ENCODE measurements around the gene COL4A1. TPM values are rescaled to one million over a fixed set of nuclear protein-coding genes. Genes with fewer than 3 reads are reported as not detected.

The COL4A1 gene
- polyA plus RNA-seq, 1 donor from 2014 or later, result not detected

DNA sequence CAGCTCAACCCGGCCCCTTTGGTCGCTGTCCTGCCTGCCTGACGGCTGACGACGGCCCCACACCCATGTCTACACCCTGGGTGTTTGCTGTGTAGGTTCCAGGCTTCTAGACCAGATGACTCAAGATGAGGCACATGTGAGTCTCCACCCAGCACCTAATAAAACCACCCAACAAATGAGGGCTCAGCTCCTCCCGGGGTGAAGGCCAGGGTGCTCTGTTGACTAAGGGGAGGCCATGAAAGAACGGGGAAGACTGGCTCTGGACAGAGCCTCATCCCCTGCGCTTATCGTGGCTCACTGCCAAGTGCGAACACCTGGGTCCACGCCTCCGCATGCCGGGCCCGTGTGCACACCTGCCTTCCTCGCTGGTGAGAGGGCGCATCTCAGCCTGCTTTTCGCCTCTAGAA, 39.7 kb upstream of the COL4A1 start:
- Mint-ChIP-seq H3K36me3 (peaks cover 2% of the 10 kb centered on the region), H3K27ac (no peak overlapping the region), H3K27me3 (peaks cover 4% of the 10 kb centered on the region), H3K4me3 (no peak overlapping the region), H3K9me3 (peaks cover 0 to 4% (median 0%) of the 10 kb centered on the region in 3 donors), H3K4me1 (peaks cover under 1 to 3% (median 3%) of the 10 kb centered on the region in 3 donors)

DNA sequence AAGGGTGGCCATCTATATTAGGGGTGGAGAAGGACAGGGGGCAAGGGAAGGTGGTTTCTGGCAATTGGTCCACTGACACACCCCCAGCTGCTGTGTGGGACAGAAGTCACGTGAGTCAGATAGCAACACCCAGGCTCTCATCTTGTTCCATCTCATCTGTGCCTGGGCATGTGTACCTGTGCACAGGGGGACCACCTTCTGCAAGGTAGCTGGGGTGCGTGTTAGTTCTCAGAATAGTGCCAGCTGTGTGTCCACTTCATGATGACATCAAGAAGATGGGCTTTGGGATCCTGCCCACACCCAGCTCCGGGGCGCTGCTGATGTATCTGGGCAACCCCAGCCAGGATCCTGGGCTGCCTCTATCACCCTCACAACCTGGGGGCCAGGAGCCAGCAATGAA, 38.7 kb upstream of the COL4A1 start:
- H3K4me3 Mint-ChIP-seq, result no peak overlapping the region
- no peak overlapping the region for H3K27ac Mint-ChIP-seq
- H3K27me3 Mint-ChIP-seq, result peaks cover 13% of the 10 kb centered on the region
- H3K9me3 Mint-ChIP-seq, result peaks cover 0 to 4% (median 0%) of the 10 kb centered on the region in 3 donors
- H3K36me3 Mint-ChIP-seq, result peaks cover 2% of the 10 kb centered on the region
- H3K4me1 Mint-ChIP-seq, result peaks cover 6 to 9% (median 7%) of the 10 kb centered on the region in 3 donors

DNA sequence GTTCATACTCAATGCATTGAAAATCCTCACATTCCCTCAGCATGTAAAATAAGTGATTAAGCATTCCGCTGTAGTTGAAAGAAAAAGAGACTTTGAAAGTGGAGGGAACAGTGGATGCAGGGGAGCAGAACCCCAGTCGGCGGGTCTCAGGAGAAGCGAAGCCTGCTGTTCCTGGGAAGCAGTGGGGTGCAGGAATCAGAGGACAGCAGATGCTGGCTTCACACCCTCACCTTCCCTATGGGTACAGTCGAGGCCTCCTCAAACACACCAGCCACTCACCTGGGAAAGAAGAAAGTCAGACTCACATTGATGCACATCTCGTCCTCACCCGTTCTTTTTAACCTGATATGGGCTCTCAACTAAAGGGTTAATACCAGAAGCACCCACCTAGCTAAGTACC, 38.3 kb upstream of the COL4A1 start:
- H3K27me3 Mint-ChIP-seq, result peaks cover 16% of the 10 kb centered on the region
- peaks cover 6 to 10% (median 7%) of the 10 kb centered on the region in 3 donors for H3K4me1 Mint-ChIP-seq
- H3K4me3 Mint-ChIP-seq, result no peak overlapping the region
- peaks cover 2% of the 10 kb centered on the region for H3K36me3 Mint-ChIP-seq
- H3K27ac Mint-ChIP-seq, result peak overlapping the region in 1 of 3 donors; percentile 6
- peaks cover 0 to 4% (median under 1%) of the 10 kb centered on the region in 3 donors for H3K9me3 Mint-ChIP-seq

DNA sequence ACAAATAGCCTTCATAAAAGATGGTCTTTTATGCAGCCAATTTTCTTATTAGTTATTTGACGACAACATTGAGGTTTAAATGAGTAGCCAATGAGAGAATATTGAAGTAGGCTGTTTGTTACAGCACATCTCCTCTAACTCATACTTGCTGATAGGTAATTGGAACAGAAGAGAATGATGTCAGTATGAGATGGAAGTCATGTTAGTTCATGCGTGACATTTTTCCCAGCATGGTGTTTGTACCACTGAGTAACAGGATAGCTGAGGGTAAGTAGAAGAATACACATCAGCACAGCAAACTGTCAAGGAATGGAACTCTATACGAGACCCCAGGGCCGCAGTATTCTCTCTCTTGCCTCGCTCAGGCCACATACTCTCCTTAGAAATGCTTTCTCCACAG, 37.4 kb upstream of the COL4A1 start:
- no peak overlapping the region for H3K27ac Mint-ChIP-seq
- peaks cover 22% of the 10 kb centered on the region for H3K27me3 Mint-ChIP-seq
- no peak overlapping the region for H3K4me3 Mint-ChIP-seq
- peaks cover 6 to 11% (median 7%) of the 10 kb centered on the region in 3 donors for H3K4me1 Mint-ChIP-seq
- H3K9me3 Mint-ChIP-seq, result peaks cover 0 to 4% (median 1%) of the 10 kb centered on the region in 3 donors
- H3K36me3 Mint-ChIP-seq, result peaks cover 2% of the 10 kb centered on the region

DNA sequence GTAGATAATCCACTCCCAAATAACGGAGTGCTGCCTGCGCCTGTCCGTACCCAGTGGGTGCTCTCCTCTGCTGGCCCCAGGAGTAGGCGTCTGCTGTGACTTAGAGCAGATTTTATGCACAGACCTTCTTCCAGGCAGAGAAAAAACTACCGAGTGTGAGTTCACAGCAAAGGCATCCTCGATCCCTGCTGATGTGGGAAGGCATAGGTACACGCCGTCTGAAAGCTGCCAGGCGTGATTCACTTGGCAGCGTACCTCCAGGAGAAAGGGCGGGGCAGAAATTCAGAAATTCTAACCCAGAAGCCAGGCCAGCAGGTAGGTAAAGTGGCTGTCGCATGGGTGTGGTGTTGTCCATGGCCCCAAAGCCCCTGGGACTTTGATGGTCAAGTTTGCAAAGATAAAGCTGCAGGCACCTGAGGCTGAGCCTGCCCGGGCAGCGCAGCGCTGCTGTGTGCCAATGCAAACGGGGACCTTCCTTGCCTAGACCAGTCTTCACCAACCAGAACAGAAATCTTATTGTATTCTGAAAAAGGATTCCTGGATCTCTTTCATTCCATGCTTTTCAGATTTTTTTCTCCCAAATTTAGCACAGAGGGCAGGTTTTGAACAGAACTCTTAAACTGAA, 36.4 kb upstream of the COL4A1 start:
- no peak overlapping the region for H3K4me3 Mint-ChIP-seq
- no peak overlapping the region for H3K27ac Mint-ChIP-seq
- peaks cover 6 to 11% (median 7%) of the 10 kb centered on the region in 3 donors for H3K4me1 Mint-ChIP-seq

DNA sequence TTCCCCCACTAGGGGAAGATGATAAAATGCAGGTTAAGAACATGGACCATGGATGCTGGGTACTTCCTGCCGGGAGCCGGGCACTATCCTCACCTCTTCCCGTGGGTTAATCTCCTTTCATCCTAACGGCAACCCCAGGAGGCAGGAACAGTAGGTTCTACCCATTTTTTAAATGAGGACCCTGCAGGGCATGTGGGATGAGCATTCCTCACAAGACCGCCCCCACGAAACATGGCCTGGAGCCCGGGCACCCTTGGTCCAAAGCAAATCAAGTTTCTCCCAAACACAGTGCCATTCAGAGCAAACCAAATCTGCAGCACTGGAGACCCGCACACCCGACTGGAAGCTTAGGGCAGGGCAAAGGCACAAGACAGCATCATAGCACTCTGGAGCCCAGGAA, 35.5 kb upstream of the COL4A1 start:
- Mint-ChIP-seq H3K4me3 (no peak overlapping the region), H3K4me1 (peaks cover 6 to 11% (median 7%) of the 10 kb centered on the region in 3 donors)

More for the DNA sequence above, 36.4 kb upstream of the COL4A1 start:
- peaks cover 0 to 4% (median 1%) of the 10 kb centered on the region in 3 donors for H3K9me3 Mint-ChIP-seq
- H3K36me3 Mint-ChIP-seq, result peaks cover 4% of the 10 kb centered on the region
- peaks cover 24% of the 10 kb centered on the region for H3K27me3 Mint-ChIP-seq

DNA sequence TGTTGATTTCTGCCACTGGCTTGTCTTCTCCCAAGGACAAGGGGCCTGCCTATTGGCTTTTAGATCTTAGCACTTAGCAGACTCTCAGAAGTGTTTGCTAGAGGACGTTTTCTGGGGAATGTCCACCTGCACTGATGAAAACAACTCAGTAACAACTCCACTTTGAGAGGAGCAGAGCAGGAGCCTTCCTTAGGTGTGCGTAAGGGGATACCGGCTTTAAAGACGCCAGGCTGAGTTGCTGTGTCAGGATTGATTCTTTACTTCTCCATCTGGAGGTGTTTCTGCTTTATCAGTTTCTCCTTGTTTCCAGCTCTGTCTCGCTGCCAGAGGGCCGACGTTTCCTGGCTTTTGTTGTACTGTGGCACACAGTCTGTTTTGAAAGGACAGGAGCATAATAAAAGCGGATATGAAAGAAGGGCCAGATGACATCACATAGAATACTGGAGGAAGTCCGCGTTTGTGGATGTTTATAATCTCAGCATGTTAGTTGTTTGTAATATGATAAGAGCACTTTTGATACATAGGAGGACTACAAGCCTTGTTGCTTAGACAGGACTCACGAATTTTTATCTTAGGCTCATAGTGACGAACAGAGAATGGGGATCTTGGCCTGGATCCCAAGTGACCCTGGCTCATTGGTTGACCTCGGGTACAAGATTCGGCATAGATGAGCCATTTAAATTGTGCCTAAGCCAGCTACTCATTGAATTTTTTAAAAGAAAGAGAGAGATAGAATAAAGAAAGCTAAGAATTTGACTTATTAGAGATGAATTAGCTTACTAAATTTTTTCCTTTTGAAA, 34.7 kb upstream of the COL4A1 start:
- Mint-ChIP-seq H3K27me3 (peaks cover 26% of the 10 kb centered on the region), H3K36me3 (peaks cover 5% of the 10 kb centered on the region), H3K4me1 (peaks cover 6 to 11% (median 7%) of the 10 kb centered on the region in 3 donors), H3K9me3 (peaks cover 0 to 4% (median 1%) of the 10 kb centered on the region in 3 donors), H3K27ac (peak overlapping the region in 1 of 3 donors; percentile 76), H3K4me3 (peak overlapping the region; percentile 3 to 74 (median 68))

More for the DNA sequence above, 35.5 kb upstream of the COL4A1 start:
- no peak overlapping the region for H3K27ac Mint-ChIP-seq
- peaks cover 0 to 4% (median 1%) of the 10 kb centered on the region in 3 donors for H3K9me3 Mint-ChIP-seq
- H3K27me3 Mint-ChIP-seq, result peaks cover 26% of the 10 kb centered on the region
- H3K36me3 Mint-ChIP-seq, result peaks cover 4% of the 10 kb centered on the region

DNA sequence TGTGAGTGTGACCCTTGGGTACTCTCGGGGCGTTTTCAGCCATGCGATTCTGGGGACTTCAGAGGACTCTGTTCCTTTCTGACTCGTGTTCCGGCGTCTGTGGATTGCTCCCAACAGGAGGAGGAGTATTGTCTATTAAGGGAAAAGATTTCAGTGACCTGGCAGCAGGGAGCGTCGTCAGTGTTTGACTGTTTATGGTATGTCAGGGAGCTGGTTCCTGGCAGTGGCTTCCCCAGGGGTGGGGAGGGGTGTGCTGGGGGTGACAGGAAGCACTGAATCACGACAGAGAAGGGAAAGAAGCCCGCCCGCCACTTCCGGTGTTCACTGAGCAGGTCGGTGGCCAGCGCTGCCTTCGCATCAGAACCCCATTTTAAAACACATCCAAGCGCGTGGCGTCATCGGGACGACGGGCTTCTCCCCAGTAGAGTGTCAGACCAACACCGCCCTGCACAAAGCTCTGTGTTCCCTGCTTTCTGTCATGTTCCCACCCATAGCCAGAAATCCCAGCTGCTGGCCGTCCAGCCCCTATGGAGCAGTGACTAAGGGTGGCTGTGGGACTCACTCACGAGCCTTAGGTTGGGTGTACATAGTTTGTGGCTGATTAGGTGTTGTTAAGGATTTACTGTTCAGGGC, 34.0 kb upstream of the COL4A1 start:
- H3K27me3 Mint-ChIP-seq, result peaks cover 26% of the 10 kb centered on the region
- peaks cover 5% of the 10 kb centered on the region for H3K36me3 Mint-ChIP-seq

DNA sequence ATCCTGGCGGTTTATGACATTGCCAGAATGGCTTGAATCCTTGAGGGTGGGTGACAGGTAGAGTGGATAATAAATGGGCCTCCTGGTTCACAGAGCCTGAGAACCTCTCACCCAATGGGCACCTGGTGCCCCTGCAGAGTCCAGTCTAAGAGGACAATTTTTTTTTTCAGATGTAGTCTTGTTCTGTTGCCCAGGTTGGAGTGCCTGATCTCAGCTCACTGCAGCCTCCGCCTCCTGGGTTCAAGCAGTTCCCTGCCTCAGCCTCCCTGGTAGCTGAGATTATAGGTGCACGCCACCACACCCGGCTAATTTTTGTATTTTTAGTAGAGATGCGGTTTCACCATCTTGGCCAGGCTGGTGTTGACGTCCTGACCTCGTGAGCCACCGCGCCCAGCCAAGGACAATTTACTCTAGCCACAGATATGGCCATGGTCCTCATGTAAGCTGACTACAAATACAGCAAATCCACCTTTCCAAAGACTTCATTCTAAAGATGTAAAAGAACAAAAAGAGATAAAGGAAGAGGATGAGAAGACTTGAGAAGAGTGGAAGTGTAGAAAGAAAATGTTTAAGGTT, 33.1 kb upstream of the COL4A1 start:
- H3K9me3 Mint-ChIP-seq, result peaks cover 1 to 5% (median 4%) of the 10 kb centered on the region in 3 donors

More for the DNA sequence above, 34.0 kb upstream of the COL4A1 start:
- Mint-ChIP-seq H3K4me3 (peak overlapping the region; percentile 3 to 71 (median 60)), H3K4me1 (peaks cover 6 to 11% (median 7%) of the 10 kb centered on the region in 3 donors), H3K9me3 (peaks cover 0 to 4% (median 1%) of the 10 kb centered on the region in 3 donors), H3K27ac (peak overlapping the region in 2 of 3 donors; percentile 53 to 76)

DNA sequence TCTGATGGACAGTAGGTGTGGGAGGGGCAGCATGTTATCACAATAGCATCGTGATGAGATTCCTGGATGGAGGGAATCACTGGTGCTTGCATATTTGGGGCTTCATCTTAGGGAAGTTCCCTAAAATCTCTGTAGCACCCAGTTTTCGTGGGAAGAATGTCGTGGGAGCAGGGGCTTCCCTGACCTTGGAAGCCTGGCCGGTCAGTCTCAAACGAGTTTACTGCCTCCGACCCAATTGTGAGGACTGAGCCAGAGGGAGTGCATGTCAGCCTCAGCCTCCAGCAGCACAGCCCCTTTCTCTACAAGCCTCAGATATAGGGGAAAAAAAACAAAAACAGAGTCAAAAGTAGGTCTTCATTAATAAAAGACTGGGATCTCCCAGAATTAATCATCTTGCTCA, 32.3 kb upstream of the COL4A1 start:
- Mint-ChIP-seq H3K36me3 (peaks cover 4% of the 10 kb centered on the region), H3K27me3 (peaks cover 26% of the 10 kb centered on the region), H3K4me1 (peaks cover 6 to 11% (median 7%) of the 10 kb centered on the region in 3 donors), H3K4me3 (no peak overlapping the region), H3K9me3 (peaks cover 1 to 12% (median 11%) of the 10 kb centered on the region in 3 donors), H3K27ac (peak overlapping the region in 1 of 3 donors; percentile 35)

More for the DNA sequence above, 33.1 kb upstream of the COL4A1 start:
- no peak overlapping the region for H3K27ac Mint-ChIP-seq
- H3K4me1 Mint-ChIP-seq, result peaks cover 6 to 11% (median 7%) of the 10 kb centered on the region in 3 donors
- peak overlapping the region in 1 of 4 donors; percentile 25 for H3K4me3 Mint-ChIP-seq
- H3K36me3 Mint-ChIP-seq, result peaks cover 5% of the 10 kb centered on the region
- H3K27me3 Mint-ChIP-seq, result peaks cover 26% of the 10 kb centered on the region

DNA sequence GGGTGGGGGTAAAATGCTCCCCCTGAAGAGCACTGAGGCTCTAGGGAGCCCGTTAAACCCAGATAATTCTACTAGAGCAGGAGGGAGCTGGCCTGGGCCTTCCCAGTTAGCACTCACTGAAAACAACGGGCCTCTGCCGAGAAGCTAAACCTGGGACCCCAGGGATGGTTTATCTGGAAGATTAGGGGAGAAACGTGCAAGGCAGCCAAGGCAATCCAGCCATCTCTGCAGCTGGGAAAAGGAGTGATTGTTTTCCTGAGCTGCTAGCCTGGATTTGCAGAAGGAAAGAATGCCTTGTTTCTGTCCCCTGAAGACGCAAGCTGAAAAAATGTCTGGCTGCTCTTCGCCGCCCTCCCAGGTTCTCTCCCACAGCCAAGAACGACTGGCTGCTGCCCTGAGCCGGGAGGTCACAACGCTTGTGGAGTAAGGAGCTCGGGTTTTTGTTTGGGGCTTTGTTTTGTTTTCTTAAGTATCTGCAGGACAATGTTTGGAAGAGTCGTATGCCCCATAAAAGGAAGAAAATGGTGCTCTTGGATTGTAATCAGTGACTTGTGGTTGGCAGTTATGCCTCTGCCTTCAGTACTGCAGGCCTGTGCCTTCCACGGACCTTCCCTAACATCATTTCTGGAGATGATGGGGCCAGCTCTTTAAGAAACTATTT, 31.6 kb upstream of the COL4A1 start:
- Mint-ChIP-seq H3K27ac (peak overlapping the region in 1 of 3 donors; percentile 24), H3K9me3 (peaks cover 1 to 12% (median 9%) of the 10 kb centered on the region in 3 donors), H3K27me3 (peaks cover 26% of the 10 kb centered on the region), H3K4me1 (peaks cover 6 to 11% (median 7%) of the 10 kb centered on the region in 3 donors), H3K36me3 (peaks cover 4% of the 10 kb centered on the region), H3K4me3 (no peak overlapping the region)

DNA sequence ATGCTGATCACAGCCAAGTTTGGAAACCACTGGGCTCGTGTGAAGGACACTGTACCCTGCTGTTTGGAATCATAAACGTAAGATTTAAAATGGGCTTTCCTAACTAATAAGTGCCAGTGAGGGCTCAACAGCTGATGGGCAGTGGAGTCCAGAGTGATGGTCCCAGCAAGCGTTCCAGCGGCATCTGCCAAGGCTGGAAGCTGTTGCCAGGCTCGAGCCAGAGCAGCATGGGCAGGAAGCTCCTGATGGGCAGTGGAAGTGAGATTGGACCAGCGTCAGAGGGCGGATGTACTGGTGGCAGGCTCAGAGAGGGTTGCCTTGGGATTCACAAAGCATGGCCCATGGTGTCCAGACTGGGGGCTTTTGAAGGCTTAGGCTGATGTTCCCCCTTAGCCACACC, 30.3 kb upstream of the COL4A1 start:
- Mint-ChIP-seq H3K27me3 (peaks cover 26% of the 10 kb centered on the region), H3K36me3 (peaks cover 6% of the 10 kb centered on the region), H3K9me3 (peaks cover 1 to 12% (median 9%) of the 10 kb centered on the region in 3 donors), H3K4me1 (peaks cover 6 to 11% (median 7%) of the 10 kb centered on the region in 3 donors), H3K4me3 (peak overlapping the region in 1 of 4 donors; percentile 27), H3K27ac (no peak overlapping the region)

DNA sequence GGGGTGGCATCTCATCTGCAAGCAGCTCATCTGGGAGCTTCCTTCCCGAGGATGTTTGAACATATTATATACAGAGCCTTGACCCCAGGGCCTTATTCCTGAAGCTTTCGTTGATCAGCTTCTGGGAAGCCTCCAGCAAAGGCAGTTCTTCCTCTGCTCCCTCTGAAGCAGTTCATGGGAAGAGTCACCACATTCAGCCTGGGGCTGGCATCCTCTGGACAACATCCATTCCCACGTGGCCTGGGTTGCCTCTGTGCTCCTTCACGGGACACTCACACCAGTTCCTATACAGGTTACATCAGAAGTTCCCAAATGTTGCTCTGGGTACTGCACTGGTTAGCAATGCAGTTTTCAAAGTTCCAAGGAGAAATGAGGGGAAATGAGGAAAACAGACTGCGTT, 29.7 kb upstream of the COL4A1 start:
- H3K36me3 Mint-ChIP-seq, result peaks cover 6% of the 10 kb centered on the region
- H3K27ac Mint-ChIP-seq, result no peak overlapping the region
- peaks cover 1 to 12% (median 9%) of the 10 kb centered on the region in 3 donors for H3K9me3 Mint-ChIP-seq
- H3K4me1 Mint-ChIP-seq, result peaks cover 3 to 11% (median 5%) of the 10 kb centered on the region in 3 donors
- H3K4me3 Mint-ChIP-seq, result no peak overlapping the region
- H3K27me3 Mint-ChIP-seq, result peaks cover 26% of the 10 kb centered on the region

DNA sequence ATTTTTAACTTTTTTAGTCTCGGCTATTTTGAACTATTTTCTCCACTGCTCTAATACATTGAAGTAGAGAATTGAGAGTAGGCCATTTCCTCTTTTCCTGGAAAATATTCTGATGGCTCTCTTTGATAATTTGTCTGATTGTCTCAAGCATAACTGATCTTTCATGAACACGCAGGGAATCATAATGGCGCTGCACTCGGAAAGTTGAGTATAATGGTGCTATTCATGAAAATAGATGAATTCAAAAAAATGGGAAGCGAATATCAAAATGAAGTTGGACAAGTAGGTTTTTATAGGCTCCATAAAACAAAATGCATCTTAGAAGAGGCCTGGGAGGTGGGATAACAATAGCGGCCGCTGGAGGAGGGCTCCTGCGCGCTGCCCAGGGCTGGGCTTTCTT, 29.2 kb upstream of the COL4A1 start:
- Mint-ChIP-seq H3K36me3 (peaks cover 6% of the 10 kb centered on the region), H3K27ac (no peak overlapping the region), H3K4me3 (no peak overlapping the region), H3K27me3 (peaks cover 21% of the 10 kb centered on the region), H3K4me1 (peaks cover 0 to 7% (median 4%) of the 10 kb centered on the region in 3 donors), H3K9me3 (peaks cover 1 to 12% (median 9%) of the 10 kb centered on the region in 3 donors)
